Left lung (tissue), 10 donors: ENCODE results near the gene ASB6. TPM values are rescaled to one million over a fixed set of nuclear protein-coding genes. Genes with fewer than 3 reads are reported as not detected.

Experiments
- ATAC-seq: fragments of 200-7000 bp; cut with Tn5 transposase; one replicate; pipeline ENCODE4 v1.9.1; 2020; ENCODE audit warnings: moderate library complexity
- DNase-seq, 4 donors: peaks; one replicate each; pipeline ENCODE4 v3.0.0-alpha.2; 2013 to 2020
- H3K27ac ChIP-seq, 2 donors: fragments of 200-600 bp; sonication (generic) in 1 of 2; one replicate each; pipeline versions ENCODE4 v1.5.0 to v1.8.0; 2020 to 2021
- H3K27me3 ChIP-seq, 2 donors: fragments of 200-600 bp; sonication (generic) in 1 of 2; one replicate each; pipeline versions ENCODE4 v1.5.0 to v1.8.0; 2020 to 2021
- H3K36me3 ChIP-seq, 2 donors: fragments of 200-600 bp; sonication (generic) in 1 of 2; one replicate each; pipeline versions ENCODE4 v1.5.0 to v1.8.0; 2020 to 2021
- H3K4me1 ChIP-seq, 2 donors: fragments of 200-600 bp; one replicate each; pipeline ENCODE4 v1.8.0; 2021
- H3K4me3 ChIP-seq, 2 donors: fragments of 200-600 bp; sonication (generic) in 1 of 2; one replicate each; pipeline versions ENCODE4 v1.5.0 to v1.8.0; 2020 to 2021; ENCODE audit warnings: mild to moderate bottlenecking in 1 of 2
- H3K9me3 ChIP-seq, 2 donors: fragments of 200-600 bp; sonication (generic) in 1 of 2; one replicate each; pipeline versions ENCODE4 v1.5.0 to v1.8.0; 2020 to 2021
- CTCF ChIP-seq, 2 donors: fragments of 200-600 bp; sonication (generic) in 1 of 2; IDR thresholded peaks; one replicate each; pipeline versions ENCODE4 v1.5.0 to v1.8.0; 2021; ENCODE audit warnings: antibody characterized with exemption in 2 of 2
- intact Hi-C, 2 donors: fragments of 100-400 bp; cut with DNase I; formaldehyde crosslinking; loops; one replicate each; pipeline versions ENCODE4 v1.11.2 to v1.14.2; 2022
- polyA plus RNA-seq, 6 donors: library from polyadenylated mRNA; unstranded; fragments of 120-200 nt; gene quantifications; one replicate each; pipeline ENCODE4 v1.2.1, GENCODE V29; 2013; ENCODE audit not compliant: insufficient read length in 6 of 6
- total RNA-seq, 2 donors: library from RNA; stranded (reverse); fragmentation: NEBNext Ultra II Directional; extraction: Animal tissue kit (Norgen Biotek cat#: 25700); gene quantifications; one replicate each; pipeline ENCODE4 v1.2.1, GENCODE V29; 2021
- donor health status: DM: no; HTN: yes; CAD: no.
- donor health status: DM: no; HTN: no; CAD: no.

Gene ASB6
- total and polyA plus RNA-seq, 8 donors = 14.0 to 18.0 (median 15.7) TPM

DNA sequence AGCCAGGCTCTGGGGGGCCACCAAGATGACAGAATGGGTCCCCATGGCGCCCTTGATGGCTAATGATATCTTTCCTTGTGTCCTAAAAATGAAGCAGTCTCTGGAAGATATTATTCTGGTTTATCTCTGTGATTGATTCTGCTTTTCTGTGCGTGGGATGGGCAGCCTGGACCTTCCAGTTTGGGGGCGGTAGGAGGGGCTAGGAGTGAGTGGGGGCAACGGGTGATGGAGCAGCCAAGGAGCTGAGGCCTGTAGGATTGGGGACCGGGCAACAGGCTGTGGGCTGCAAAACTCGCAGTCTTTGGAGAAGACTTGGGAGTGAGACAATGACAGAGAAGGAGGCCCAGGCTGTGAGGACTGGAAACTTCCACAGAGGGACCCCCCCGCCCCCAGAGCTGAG lies 32.3 kb upstream of the ASB6 start:
- no peak for TF ChIP-seq CTCF (IDR thresholded peaks at IDR 0.05)
- Histone ChIP-seq H3K9me3 (no peaks in the 10 kb centered on the region), H3K4me1 (no peaks in the 10 kb centered on the region), H3K4me3 (no peak overlapping the region), H3K27me3 (peaks cover 0 to 61% of the 10 kb centered on the region in 2 donors), H3K36me3 (no peaks in the 10 kb centered on the region), H3K27ac (no peak overlapping the region)
- intact Hi-C loops = no loop called here
- no peak for ATAC-seq
- DNase-seq = peak in 1 of 4 donors; percentile 58

DNA sequence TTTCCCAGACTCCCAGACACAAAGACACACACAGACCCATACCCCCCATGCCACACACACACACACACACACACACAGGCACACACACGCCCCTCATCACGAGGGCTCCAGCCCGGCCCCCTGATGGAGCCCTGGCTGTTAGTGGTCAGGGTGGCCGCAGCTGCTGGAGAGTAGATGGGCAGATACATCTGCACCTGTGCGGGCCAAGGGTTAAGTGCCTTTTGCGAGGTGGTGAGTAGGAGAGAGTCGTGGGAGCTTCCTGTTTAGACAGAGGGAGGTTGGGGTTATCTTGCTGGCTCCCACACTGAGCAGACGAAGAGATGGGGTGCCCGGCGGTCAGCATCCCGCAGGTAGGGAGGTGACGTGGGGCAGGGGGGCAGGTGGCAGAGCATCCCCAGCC lies 31.7 kb upstream of the ASB6 start:
- ATAC-seq = no peak
- intact Hi-C loops = no loop called here

GRCh38 chr9:129672702-129673101 lies 30.8 kb upstream of the ASB6 start:
- Histone ChIP-seq H3K36me3 (no peaks in the 10 kb centered on the region), H3K4me1 (no peaks in the 10 kb centered on the region), H3K27me3 (peaks cover 0 to 61% of the 10 kb centered on the region in 2 donors), H3K4me3 (no peak overlapping the region), H3K9me3 (no peaks in the 10 kb centered on the region), H3K27ac (no peak overlapping the region)
- TF ChIP-seq CTCF (IDR thresholded peaks at IDR 0.05) = no peak
- intact Hi-C loops = no loop called here
- ATAC-seq = no peak
- no peak for DNase-seq

More for the DNA sequence above, 31.7 kb upstream of the ASB6 start:
- Histone ChIP-seq H3K4me1 (no peaks in the 10 kb centered on the region), H3K9me3 (no peaks in the 10 kb centered on the region), H3K36me3 (no peaks in the 10 kb centered on the region), H3K27ac (no peak overlapping the region), H3K27me3 (peaks cover 0 to 61% of the 10 kb centered on the region in 2 donors), H3K4me3 (no peak overlapping the region)
- no peak for TF ChIP-seq CTCF (IDR thresholded peaks at IDR 0.05)
- peak in 1 of 4 donors; percentile 66 for DNase-seq

DNA sequence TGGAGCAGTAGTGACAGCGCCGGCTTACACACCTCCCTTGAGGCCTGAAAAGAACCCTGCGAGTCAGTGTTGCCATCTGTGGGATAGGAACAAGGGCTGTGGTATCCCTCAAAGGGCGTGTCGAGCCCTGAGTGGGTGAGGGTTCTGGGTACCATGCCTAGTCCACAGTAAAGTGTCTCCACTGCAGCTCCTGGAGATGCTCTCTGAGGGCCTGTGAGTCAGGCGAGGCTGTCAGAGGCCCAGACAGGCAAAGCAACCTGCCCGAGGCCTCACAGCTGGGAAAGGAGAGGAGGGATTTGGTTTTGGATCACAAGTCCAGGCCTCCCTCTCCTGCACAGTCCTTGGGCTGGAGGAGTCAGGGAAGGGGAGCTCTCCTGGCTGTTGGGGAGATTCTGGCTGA lies 29.6 kb upstream of the ASB6 start:
- Histone ChIP-seq H3K27ac (no peak overlapping the region), H3K36me3 (no peaks in the 10 kb centered on the region), H3K4me3 (no peak overlapping the region), H3K4me1 (no peaks in the 10 kb centered on the region), H3K27me3 (peaks cover 6 to 61% of the 10 kb centered on the region in 2 donors), H3K9me3 (no peaks in the 10 kb centered on the region)
- DNase-seq = peak in 1 of 4 donors; percentile 32
- ATAC-seq = no peak
- TF ChIP-seq CTCF (IDR thresholded peaks at IDR 0.05) = no peak
- intact Hi-C loops = no loop called here

GRCh38 chr9:129671065-129671464 lies 29.1 kb upstream of the ASB6 start:
- intact Hi-C loops = no loop called here
- no peak for TF ChIP-seq CTCF (IDR thresholded peaks at IDR 0.05)
- ATAC-seq = no peak

More at GRCh38 chr9:129671065-129671464, 29.1 kb upstream of the ASB6 start:
- peaks cover 10 to 61% of the 10 kb centered on the region in 2 donors for H3K27me3 ChIP-seq
- peaks cover 0 to 4% of the 10 kb centered on the region in 2 donors for H3K4me1 ChIP-seq
- H3K9me3 ChIP-seq = no peaks in the 10 kb centered on the region
- no peak overlapping the region for H3K27ac ChIP-seq
- no peaks in the 10 kb centered on the region for H3K36me3 ChIP-seq
- no peak overlapping the region for H3K4me3 ChIP-seq
- peak in 1 of 4 donors; percentile 65 for DNase-seq
